ENCODE results near the gene GPATCH2. TPM values are rescaled to one million over a fixed set of nuclear protein-coding genes. Genes with fewer than 3 reads are reported as not detected.
"Not testable (repeated sequence)": the region's sequence is repeated elsewhere in the genome, so short reads cannot be mapped to it uniquely, and the experiment has no call there.

The GPATCH2 gene
- total RNA-seq, 4 donors from 2014 or later, result 8.6 to 248 (median 18.4) TPM

- Histone ChIP-seq H3K9me3 (no peaks in the 10 kb centered on the region), H3K36me3 (no peaks in the 10 kb centered on the region), H3K27me3 (no peaks in the 10 kb centered on the region), H3K4me1 (peaks cover 0 to 5% (median 0%) of the 10 kb centered on the region in 4 donors), H3K27ac (no peak overlapping the region), H3K4me3 (no peak overlapping the region)
- WGBS, 2 donors (ENCODE audit: low coverage in 1 of 2), result 73 to 78% methylated on average over 2 of the region's 2 CpGs
- DNase-seq, result no peak
- no peak for TF ChIP-seq EP300 (IDR thresholded peaks at IDR 0.05; ENCODE audit: low read depth)
- TF ChIP-seq POLR2AphosphoS5 (IDR thresholded peaks at IDR 0.05), result no peak
- no peak for TF ChIP-seq CTCF (IDR thresholded peaks at IDR 0.05)
- TF ChIP-seq POLR2A (IDR thresholded peaks at IDR 0.05), result no peak
- intact Hi-C loops (cut with DNase I; ENCODE audit: low total_unique reads) (no loop called here), in situ Hi-C loops (cut with MboI; ENCODE audit: low pct_ligation_motif_present in 1 of 4, low pct_unique_long_range_greater_than_20kb in 1 of 4, low sequenced_read_pairs in 3 of 4) (no loop called here)
These were observed 40.3 kb downstream of the GPATCH2 start for GRCh38 chr1:217590598-217590997.

- no peak overlapping the region for H3K4me3 ChIP-seq
- in situ Hi-C loops (cut with MboI; ENCODE audit: low pct_ligation_motif_present in 1 of 4, low pct_unique_long_range_greater_than_20kb in 1 of 4, low sequenced_read_pairs in 3 of 4) (no loop called here), intact Hi-C loops (cut with DNase I; ENCODE audit: low total_unique reads) (no loop called here)
- H3K4me1 ChIP-seq, result peaks cover 0 to 5% (median 0%) of the 10 kb centered on the region in 4 donors
- H3K36me3 ChIP-seq, result no peaks in the 10 kb centered on the region
- H3K9me3 ChIP-seq, result no peaks in the 10 kb centered on the region
- DNase-seq, result no peak
- no peak overlapping the region for H3K27ac ChIP-seq
- no peak for TF ChIP-seq EP300 (IDR thresholded peaks at IDR 0.05; ENCODE audit: low read depth)
- TF ChIP-seq CTCF (IDR thresholded peaks at IDR 0.05), result no peak
- TF ChIP-seq POLR2A (IDR thresholded peaks at IDR 0.05), result no peak
- no peak for TF ChIP-seq POLR2AphosphoS5 (IDR thresholded peaks at IDR 0.05)
- 80 to 83% methylated on average over 4 of the region's 4 CpGs for whole genome bisulfite sequencing, 2 donors (ENCODE audit: low coverage in 1 of 2)
- no peaks in the 10 kb centered on the region for H3K27me3 ChIP-seq
These were observed 44.3 kb downstream of the GPATCH2 start for GRCh38 chr1:217586586-217586985.

GRCh38 chr1:217585577-217585976 lies 45.3 kb downstream of the GPATCH2 start:
- DNase-seq, result no peak
- Histone ChIP-seq H3K27me3 (no peaks in the 10 kb centered on the region), H3K27ac (no peak overlapping the region), H3K4me1 (peaks cover 0 to under 1% (median 0%) of the 10 kb centered on the region in 4 donors), H3K4me3 (no peak overlapping the region), H3K36me3 (no peaks in the 10 kb centered on the region), H3K9me3 (no peaks in the 10 kb centered on the region)
- in situ Hi-C loops (cut with MboI; ENCODE audit: low pct_ligation_motif_present in 1 of 4, low pct_unique_long_range_greater_than_20kb in 1 of 4, low sequenced_read_pairs in 3 of 4) (no loop called here), intact Hi-C loops (cut with DNase I; ENCODE audit: low total_unique reads) (no loop called here)
- no peak for TF ChIP-seq POLR2AphosphoS5 (IDR thresholded peaks at IDR 0.05)
- no peak for TF ChIP-seq CTCF (IDR thresholded peaks at IDR 0.05)
- no peak for TF ChIP-seq EP300 (IDR thresholded peaks at IDR 0.05; ENCODE audit: low read depth)
- TF ChIP-seq POLR2A (IDR thresholded peaks at IDR 0.05), result no peak
- 77 to 97% methylated on average over 2 of the region's 2 CpGs for WGBS, 2 donors (ENCODE audit: low coverage in 1 of 2)

GRCh38 chr1:217584286-217584811 lies 46.5 kb downstream of the GPATCH2 start:
- H3K4me3 ChIP-seq; H3K27ac ChIP-seq; H3K9me3 ChIP-seq; H3K4me1 ChIP-seq; DNase-seq; in situ Hi-C loops (cut with MboI; ENCODE audit: low pct_ligation_motif_present in 1 of 4, low pct_unique_long_range_greater_than_20kb in 1 of 4, low sequenced_read_pairs in 3 of 4); H3K27me3 ChIP-seq; intact Hi-C loops (cut with DNase I; ENCODE audit: low total_unique reads); H3K36me3 ChIP-seq: not testable (repeated sequence)
- 97 to 98% methylated on average over 5 of the region's 5 CpGs for WGBS, 2 donors (ENCODE audit: low coverage in 1 of 2)

GRCh38 chr1:217577336-217577735 lies 53.6 kb downstream of the GPATCH2 start:
- TF ChIP-seq POLR2AphosphoS5 (IDR thresholded peaks at IDR 0.05) (no peak), POLR2A (IDR thresholded peaks at IDR 0.05) (no peak), CTCF (IDR thresholded peaks at IDR 0.05) (no peak), EP300 (IDR thresholded peaks at IDR 0.05; ENCODE audit: low read depth) (no peak)
- Histone ChIP-seq H3K4me3 (no peak overlapping the region), H3K27ac (no peak overlapping the region), H3K4me1 (peaks cover 0 to 13% (median 0%) of the 10 kb centered on the region in 4 donors), H3K9me3 (no peaks in the 10 kb centered on the region), H3K27me3 (no peaks in the 10 kb centered on the region), H3K36me3 (no peaks in the 10 kb centered on the region)
- intact Hi-C loops (cut with DNase I; ENCODE audit: low total_unique reads), result no loop called here
- in situ Hi-C loops (cut with MboI; ENCODE audit: low pct_ligation_motif_present in 1 of 4, low pct_unique_long_range_greater_than_20kb in 1 of 4, low sequenced_read_pairs in 3 of 4), result no loop called here
- no peak for DNase-seq
